Stimulated activated CD4-positive, alpha-beta T cell treated with anti-CD3 and anti-CD28 coated beads, Interleukin-12 subunit alpha, Interleukin-12 subunit beta, amount 100 ng/mL, for 24 hours (primary cell): Measurements from ENCODE around the gene B3GAT1.

Experiments
- DNase-seq, 2 experiments: peaks; one replicate each; pipeline ENCODE4 v3.0.0-alpha.2; 2020; ENCODE audit warnings: low read depth in 2 of 2

Gene B3GAT1

GRCh38 chr11:134333946-134334345 lies 78.1 kb downstream of the B3GAT1 start:
- no peak for DNase-seq

GRCh38 chr11:134333312-134333711 lies 78.7 kb downstream of the B3GAT1 start:
- DNase-seq = no peak

GRCh38 chr11:134332782-134333181 lies 79.3 kb downstream of the B3GAT1 start:
- DNase-seq = no peak

- DNase-seq = no peak
Observed at GRCh38 chr11:134332189-134332631, 79.8 kb downstream of the B3GAT1 start.

GRCh38 chr11:134331354-134332188 lies 80.5 kb downstream of the B3GAT1 start, which contains the start of gene GLB1L2:
Gene GLB1L2, plus strand, starts transcription at chr11:134331988. Its CDS starts 74 bp downstream, at chr11:134332062.
- DNase-seq = peak; percentile 60 to 66

- DNase-seq = no peak
Observed at GRCh38 chr11:134330611-134331353, 81.3 kb downstream of the B3GAT1 start.
